Panc1 (cell line): ENCODE measurements around the gene TP53BP2.

ENCODE experiments used
- CTCF ChIP-seq: fragments of 450-650 bp; IDR thresholded peaks from 2 replicates; pipeline ENCODE4 v1.5.1; 2017; ENCODE audit warnings: mild to moderate bottlenecking
- POLR2AphosphoS5 ChIP-seq: IDR thresholded peaks from 2 replicates; pipeline ENCODE4 v1.6.1; 2012; ENCODE audit warnings: mild to moderate bottlenecking, low read depth, low read length, moderate library complexity
- SIN3A ChIP-seq: IDR thresholded peaks from 2 replicates; pipeline ENCODE4 v1.6.1; 2012; ENCODE audit warnings: low read depth, mild to moderate bottlenecking, low read length, moderate library complexity, borderline replicate concordance; ENCODE audit not compliant: insufficient read depth
- TCF7L2 ChIP-seq: IDR thresholded peaks from 2 replicates; pipeline ENCODE4 v1.6.1; 2011; ENCODE audit warnings: mild to moderate bottlenecking, low read depth, low read length, inconsistent platforms

- TF ChIP-seq CTCF (no peak), POLR2AphosphoS5 (no peak), TCF7L2 (no peak), SIN3A (no peak)
Observed at GRCh38 chr1:223761411-223761810, 84.3 kb downstream of the TP53BP2 start.
